ENCODE measurements around the gene PAX5. TPM values are rescaled to one million over a fixed set of nuclear protein-coding genes. Genes with fewer than 3 reads are reported as not detected.
"Not testable (repeated sequence)": the region's sequence is repeated elsewhere in the genome, so short reads cannot be mapped to it uniquely, and the experiment has no call there.

PAX5 gene
- total and polyA plus RNA-seq, 2 donors: 0.38 to 1.6 TPM

- Histone ChIP-seq H3K9me3 (ENCODE audit: control insufficient read depth in 2 of 2, insufficient read depth in 1 of 2, low read length in 1 of 2) (no peaks in the 10 kb centered on the region), H3K27ac (ENCODE audit: low read depth in 1 of 2, low read length in 1 of 2) (no peak overlapping the region), H3K27me3 (ENCODE audit: control insufficient read depth in 2 of 2, insufficient read depth in 1 of 2, low read length in 1 of 2) (no peaks in the 10 kb centered on the region), H3K4me1 (ENCODE audit: control insufficient read depth in 2 of 2, insufficient read depth in 2 of 2, low read length in 2 of 2) (no peaks in the 10 kb centered on the region), H3K4me3 (ENCODE audit: low read length in 2 of 2) (no peak overlapping the region), H3K36me3 (ENCODE audit: control insufficient read depth in 2 of 2, insufficient read depth in 2 of 2, low read length in 1 of 2) (no peaks in the 10 kb centered on the region)
- 40% methylated on average over 4 of the region's 4 CpGs for WGBS
- DNase-seq (ENCODE audit: low read depth in 6 of 9, low spot score in 9 of 9): no peak
These were observed 28.3 kb upstream of the PAX5 start for GRCh38 chr9:37062336-37062735.

GRCh38 chr9:37061768-37062167, 27.7 kb upstream of the PAX5 start:
- Histone ChIP-seq H3K36me3 (ENCODE audit: control insufficient read depth in 2 of 2, insufficient read depth in 2 of 2, low read length in 1 of 2) (no peaks in the 10 kb centered on the region), H3K27ac (ENCODE audit: low read depth in 1 of 2, low read length in 1 of 2) (no peak overlapping the region), H3K4me1 (ENCODE audit: control insufficient read depth in 2 of 2, insufficient read depth in 2 of 2, low read length in 2 of 2) (no peaks in the 10 kb centered on the region), H3K9me3 (ENCODE audit: control insufficient read depth in 2 of 2, insufficient read depth in 1 of 2, low read length in 1 of 2) (no peaks in the 10 kb centered on the region), H3K27me3 (ENCODE audit: control insufficient read depth in 2 of 2, insufficient read depth in 1 of 2, low read length in 1 of 2) (no peaks in the 10 kb centered on the region), H3K4me3 (ENCODE audit: low read length in 2 of 2) (no peak overlapping the region)
- WGBS: 54% methylated on average over 2 of the region's 2 CpGs
- DNase-seq (ENCODE audit: low read depth in 6 of 9, low spot score in 9 of 9): no peak

GRCh38 chr9:37060833-37061232, 26.8 kb upstream of the PAX5 start:
- DNase-seq (ENCODE audit: low read depth in 6 of 9, low spot score in 9 of 9): no peak
- H3K9me3 ChIP-seq (ENCODE audit: control insufficient read depth in 2 of 2, insufficient read depth in 1 of 2, low read length in 1 of 2): no peaks in the 10 kb centered on the region
- 91% methylated on average over 4 of the region's 4 CpGs for WGBS
- no peaks in the 10 kb centered on the region for H3K4me1 ChIP-seq (ENCODE audit: control insufficient read depth in 2 of 2, insufficient read depth in 2 of 2, low read length in 2 of 2)
- H3K36me3 ChIP-seq (ENCODE audit: control insufficient read depth in 2 of 2, insufficient read depth in 2 of 2, low read length in 1 of 2): no peaks in the 10 kb centered on the region
- no peak overlapping the region for H3K27ac ChIP-seq (ENCODE audit: low read depth in 1 of 2, low read length in 1 of 2)
- H3K27me3 ChIP-seq (ENCODE audit: control insufficient read depth in 2 of 2, insufficient read depth in 1 of 2, low read length in 1 of 2): peaks cover 0 to 1% of the 10 kb centered on the region in 2 donors
- no peak overlapping the region for H3K4me3 ChIP-seq (ENCODE audit: low read length in 2 of 2)

GRCh38 chr9:37056046-37056920, 22.2 kb upstream of the PAX5 start:
- no peaks in the 10 kb centered on the region for H3K36me3 ChIP-seq (ENCODE audit: control insufficient read depth in 2 of 2, insufficient read depth in 2 of 2, low read length in 1 of 2)
- peaks cover 2 to 21% of the 10 kb centered on the region in 2 donors for H3K27me3 ChIP-seq (ENCODE audit: control insufficient read depth in 2 of 2, insufficient read depth in 1 of 2, low read length in 1 of 2)
- H3K9me3 ChIP-seq (ENCODE audit: control insufficient read depth in 2 of 2, insufficient read depth in 1 of 2, low read length in 1 of 2): no peaks in the 10 kb centered on the region
- over 99% methylated on average over 2 of the region's 2 CpGs for WGBS
- no peak overlapping the region for H3K27ac ChIP-seq (ENCODE audit: low read depth in 1 of 2, low read length in 1 of 2)
- no peak for DNase-seq (ENCODE audit: low read depth in 6 of 9, low spot score in 9 of 9)
- H3K4me3 ChIP-seq (ENCODE audit: low read length in 2 of 2): no peak overlapping the region
- no peaks in the 10 kb centered on the region for H3K4me1 ChIP-seq (ENCODE audit: control insufficient read depth in 2 of 2, insufficient read depth in 2 of 2, low read length in 2 of 2)

GRCh38 chr9:37054363-37054720, 20.3 kb upstream of the PAX5 start:
- DNase-seq (ENCODE audit: low read depth in 6 of 9, low spot score in 9 of 9): not testable (repeated sequence)

GRCh38 chr9:37053684-37054362, 19.8 kb upstream of the PAX5 start:
- 65% methylated on average over 5 of the region's 5 CpGs for WGBS
- H3K4me1 ChIP-seq (ENCODE audit: control insufficient read depth in 2 of 2, insufficient read depth in 2 of 2, low read length in 2 of 2): no peaks in the 10 kb centered on the region
- no peak for DNase-seq (ENCODE audit: low read depth in 6 of 9, low spot score in 9 of 9)
- H3K36me3 ChIP-seq (ENCODE audit: control insufficient read depth in 2 of 2, insufficient read depth in 2 of 2, low read length in 1 of 2): no peaks in the 10 kb centered on the region
- no peak overlapping the region for H3K4me3 ChIP-seq (ENCODE audit: low read length in 2 of 2)
- peaks cover 2 to 21% of the 10 kb centered on the region in 2 donors for H3K27me3 ChIP-seq (ENCODE audit: control insufficient read depth in 2 of 2, insufficient read depth in 1 of 2, low read length in 1 of 2)
- H3K27ac ChIP-seq (ENCODE audit: low read depth in 1 of 2, low read length in 1 of 2): no peak overlapping the region
- H3K9me3 ChIP-seq (ENCODE audit: control insufficient read depth in 2 of 2, insufficient read depth in 1 of 2, low read length in 1 of 2): no peaks in the 10 kb centered on the region

More at GRCh38 chr9:37054363-37054720, 20.3 kb upstream of the PAX5 start:
- not testable (repeated sequence) for H3K9me3 ChIP-seq (ENCODE audit: control insufficient read depth in 2 of 2, insufficient read depth in 1 of 2, low read length in 1 of 2); H3K36me3 ChIP-seq (ENCODE audit: control insufficient read depth in 2 of 2, insufficient read depth in 2 of 2, low read length in 1 of 2); H3K4me1 ChIP-seq (ENCODE audit: control insufficient read depth in 2 of 2, insufficient read depth in 2 of 2, low read length in 2 of 2); H3K4me3 ChIP-seq (ENCODE audit: low read length in 2 of 2); H3K27ac ChIP-seq (ENCODE audit: low read depth in 1 of 2, low read length in 1 of 2)
- H3K27me3 ChIP-seq (ENCODE audit: control insufficient read depth in 2 of 2, insufficient read depth in 1 of 2, low read length in 1 of 2): peaks cover 2 to 21% of the 10 kb centered on the region in 2 donors
- WGBS: 62% methylated on average over 2 of the region's 2 CpGs

- Histone ChIP-seq H3K36me3 (ENCODE audit: control insufficient read depth in 2 of 2, insufficient read depth in 2 of 2, low read length in 1 of 2) (no peaks in the 10 kb centered on the region), H3K4me3 (ENCODE audit: low read length in 2 of 2) (no peak overlapping the region), H3K27ac (ENCODE audit: low read depth in 1 of 2, low read length in 1 of 2) (no peak overlapping the region), H3K9me3 (ENCODE audit: control insufficient read depth in 2 of 2, insufficient read depth in 1 of 2, low read length in 1 of 2) (no peaks in the 10 kb centered on the region), H3K27me3 (ENCODE audit: control insufficient read depth in 2 of 2, insufficient read depth in 1 of 2, low read length in 1 of 2) (peaks cover 3 to 15% of the 10 kb centered on the region in 2 donors), H3K4me1 (ENCODE audit: control insufficient read depth in 2 of 2, insufficient read depth in 2 of 2, low read length in 2 of 2) (no peaks in the 10 kb centered on the region)
- 71% methylated on average over 7 of the region's 7 CpGs for WGBS
- no peak for DNase-seq (ENCODE audit: low read depth in 6 of 9, low spot score in 9 of 9)
These were observed 12.6 kb upstream of the PAX5 start for GRCh38 chr9:37046683-37047082.

GRCh38 chr9:37042421-37042820, 8.4 kb upstream of the PAX5 start:
- 82% methylated on average over 3 of the region's 3 CpGs for WGBS

GRCh38 chr9:37040508-37041127, 6.5 kb upstream of the PAX5 start:
- peaks cover 0 to 18% of the 10 kb centered on the region in 2 donors for H3K9me3 ChIP-seq (ENCODE audit: control insufficient read depth in 2 of 2, insufficient read depth in 1 of 2, low read length in 1 of 2)
- DNase-seq (ENCODE audit: low read depth in 6 of 9, low spot score in 9 of 9): no peak
- H3K27ac ChIP-seq (ENCODE audit: low read depth in 1 of 2, low read length in 1 of 2): no peak overlapping the region
- 47% methylated on average over 8 of the region's 8 CpGs for WGBS
- peaks cover 56 to 72% of the 10 kb centered on the region in 2 donors for H3K27me3 ChIP-seq (ENCODE audit: control insufficient read depth in 2 of 2, insufficient read depth in 1 of 2, low read length in 1 of 2)
- H3K4me1 ChIP-seq (ENCODE audit: control insufficient read depth in 2 of 2, insufficient read depth in 2 of 2, low read length in 2 of 2): peaks cover 11 to 25% of the 10 kb centered on the region in 2 donors
- H3K4me3 ChIP-seq (ENCODE audit: low read length in 2 of 2): no peak overlapping the region
- no peaks in the 10 kb centered on the region for H3K36me3 ChIP-seq (ENCODE audit: control insufficient read depth in 2 of 2, insufficient read depth in 2 of 2, low read length in 1 of 2)

More at GRCh38 chr9:37042421-37042820, 8.4 kb upstream of the PAX5 start:
- H3K27ac ChIP-seq (ENCODE audit: low read depth in 1 of 2, low read length in 1 of 2): no peak overlapping the region
- peaks cover 0 to 8% of the 10 kb centered on the region in 2 donors for H3K4me1 ChIP-seq (ENCODE audit: control insufficient read depth in 2 of 2, insufficient read depth in 2 of 2, low read length in 2 of 2)
- peaks cover 42 to 57% of the 10 kb centered on the region in 2 donors for H3K27me3 ChIP-seq (ENCODE audit: control insufficient read depth in 2 of 2, insufficient read depth in 1 of 2, low read length in 1 of 2)
- no peak for DNase-seq (ENCODE audit: low read depth in 6 of 9, low spot score in 9 of 9)
- H3K9me3 ChIP-seq (ENCODE audit: control insufficient read depth in 2 of 2, insufficient read depth in 1 of 2, low read length in 1 of 2): peaks cover 0 to 7% of the 10 kb centered on the region in 2 donors
- H3K36me3 ChIP-seq (ENCODE audit: control insufficient read depth in 2 of 2, insufficient read depth in 2 of 2, low read length in 1 of 2): no peaks in the 10 kb centered on the region
- no peak overlapping the region for H3K4me3 ChIP-seq (ENCODE audit: low read length in 2 of 2)
